Globus pallidus (tissue), 1 donor: ENCODE data around the gene LATS2.

Experiments used
- DNase-seq: peaks from one replicate; pipeline ENCODE4 v3.0.0-alpha.2; 2015; ENCODE audit warnings: low spot score

LATS2 gene

GRCh38 chr13:21061029-21061763 is at the start of gene LATS2:
Gene LATS2 (minus strand): TSS chr13:21061586. CDS start chr13:21046026, 15,560 bp downstream.
- DNase-seq = peak; percentile 86

DNA sequence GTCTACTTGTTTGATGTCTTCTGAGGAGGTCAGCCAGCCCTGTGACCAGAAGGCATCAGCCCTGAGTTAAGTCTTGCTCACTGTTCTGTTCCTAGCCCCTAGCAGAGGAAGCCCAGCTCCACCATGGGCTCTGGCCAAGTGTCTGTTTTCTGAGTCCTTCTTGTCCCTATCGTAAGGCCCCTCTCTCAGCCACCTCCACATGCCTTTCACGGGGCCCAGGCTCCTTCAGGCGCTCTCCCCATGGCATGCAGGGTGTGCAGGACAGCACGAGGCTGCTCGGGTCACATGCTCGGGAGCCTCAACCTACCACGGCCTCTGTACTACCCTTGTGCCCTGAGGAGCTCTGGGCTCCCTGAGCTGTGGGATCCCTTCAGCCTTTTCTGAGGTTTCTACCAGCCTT is 47.8 kb upstream of the LATS2 start:
- DNase-seq = no peak

GRCh38 chr13:21106089-21106488 is 44.7 kb upstream of the LATS2 start:
- DNase-seq = no peak

DNA sequence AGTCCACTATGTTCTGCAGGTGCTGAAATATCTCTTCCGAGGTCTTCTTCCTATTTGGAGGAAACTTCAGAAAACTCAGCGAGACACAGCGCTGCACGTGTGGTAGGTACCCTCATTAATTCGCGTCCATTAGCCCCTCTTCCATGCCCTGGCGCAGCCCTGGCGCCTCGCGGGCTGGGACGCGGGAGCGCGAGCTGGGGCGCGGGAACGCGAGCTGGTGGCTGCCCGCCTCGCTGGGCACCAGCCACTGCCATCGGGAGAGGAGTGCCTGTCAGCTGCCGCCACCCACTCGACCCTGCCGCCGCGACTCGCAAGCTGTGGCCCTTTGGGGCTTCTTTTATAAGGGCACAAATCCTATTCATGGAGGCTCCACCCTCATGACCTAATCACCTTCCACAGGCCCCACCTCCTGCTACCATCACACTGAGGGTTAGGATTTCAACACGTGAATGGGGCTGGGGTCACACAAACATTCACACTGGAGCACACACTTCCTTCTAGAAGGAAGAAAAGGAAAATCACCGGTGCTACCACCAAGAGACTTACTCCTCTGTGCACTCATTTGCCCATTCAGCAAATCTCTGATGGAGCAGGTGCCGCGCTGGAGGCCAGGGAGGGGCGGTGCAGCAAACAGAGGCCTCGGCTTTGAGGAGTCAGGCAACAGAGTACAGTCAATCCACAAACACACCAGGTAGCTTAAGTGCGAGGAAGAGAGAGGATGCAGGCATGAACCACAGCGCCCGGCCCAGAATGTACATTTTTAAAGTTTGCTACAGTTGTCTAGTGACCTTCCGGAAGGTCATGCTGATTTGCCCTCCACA is 43.0 kb upstream of the LATS2 start:
- no peak for DNase-seq

- no peak for DNase-seq
Observed at GRCh38 chr13:21101865-21102576, 40.6 kb upstream of the LATS2 start.

DNA sequence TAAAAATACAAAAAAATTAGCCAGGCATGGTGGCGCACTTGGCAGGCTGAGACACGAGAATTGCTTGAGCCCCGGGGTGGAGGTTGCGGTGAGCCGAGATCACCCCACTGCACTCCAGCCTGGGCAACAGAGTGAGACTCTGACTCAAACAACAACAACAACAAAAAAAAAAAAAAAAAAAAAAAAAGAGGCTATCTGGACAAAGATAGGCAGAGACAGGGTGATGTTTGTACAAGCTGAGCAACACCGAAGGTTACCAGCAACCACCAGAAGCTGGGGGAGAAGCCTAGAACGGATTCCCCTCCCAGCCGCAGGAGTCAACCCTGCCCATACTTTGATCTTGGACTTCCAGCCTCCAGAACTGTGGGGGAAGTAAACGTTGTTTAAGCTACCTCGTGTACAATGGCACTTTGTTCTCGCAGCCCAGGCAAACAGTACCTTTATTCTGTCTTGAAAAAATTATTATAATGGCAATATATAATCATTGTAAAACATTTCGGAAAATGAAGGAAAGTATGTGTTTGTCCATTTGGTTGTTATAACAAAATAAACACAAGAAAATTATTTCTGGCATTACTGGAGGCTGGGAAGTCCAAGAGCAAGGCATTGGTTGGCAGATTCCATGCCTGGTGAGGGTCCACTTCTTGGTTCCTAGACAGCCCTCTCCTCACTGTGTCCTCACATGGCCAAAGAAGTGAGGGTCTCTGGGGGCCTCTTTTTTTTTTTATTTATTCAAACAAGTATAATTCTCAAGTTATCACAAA is 39.8 kb upstream of the LATS2 start:
- no peak for DNase-seq

DNA sequence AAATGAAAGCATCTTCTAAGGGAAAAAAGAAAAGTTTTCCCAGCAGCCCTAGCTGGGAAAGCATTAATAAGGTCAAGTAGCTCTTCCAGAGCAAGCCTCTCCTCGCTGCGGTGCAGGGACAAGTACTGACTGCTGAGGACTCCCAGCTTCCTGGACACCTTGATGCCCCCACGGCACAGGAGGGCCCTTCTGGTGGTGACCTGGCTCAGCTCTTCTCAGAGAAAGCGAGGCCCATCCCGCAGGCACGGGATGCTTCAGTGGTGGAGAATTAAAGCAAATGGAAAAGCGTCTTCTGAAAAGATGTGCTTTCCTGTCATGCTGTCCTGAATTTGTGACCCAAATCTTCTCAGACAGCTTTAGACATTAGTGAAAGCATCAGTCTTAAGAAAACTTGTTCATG is 38.8 kb upstream of the LATS2 start:
- no peak for DNase-seq

GRCh38 chr13:21095311-21095710 is 33.9 kb upstream of the LATS2 start:
- no peak for DNase-seq

- no peak for DNase-seq
Observed at GRCh38 chr13:21089830-21090229, 28.4 kb upstream of the LATS2 start.

DNA sequence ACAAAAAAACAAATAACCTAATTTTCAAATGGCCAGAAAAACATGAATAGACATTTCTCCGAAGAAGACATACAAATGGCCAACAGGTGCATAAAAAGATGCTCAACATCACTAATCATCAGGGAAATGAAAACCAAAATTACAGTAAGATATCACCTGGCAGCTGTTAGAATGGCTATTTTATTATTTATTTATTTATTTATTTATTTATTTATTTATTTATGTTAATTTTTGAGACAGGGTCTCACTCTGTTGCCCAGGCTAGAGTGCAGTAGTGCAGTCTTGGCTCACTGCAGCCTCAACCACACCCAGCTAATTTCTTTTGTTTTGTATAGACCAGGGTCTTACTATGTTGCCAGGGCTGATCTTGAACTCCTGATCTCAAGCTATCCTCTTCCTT is 27.1 kb upstream of the LATS2 start:
- DNase-seq = no peak

DNA sequence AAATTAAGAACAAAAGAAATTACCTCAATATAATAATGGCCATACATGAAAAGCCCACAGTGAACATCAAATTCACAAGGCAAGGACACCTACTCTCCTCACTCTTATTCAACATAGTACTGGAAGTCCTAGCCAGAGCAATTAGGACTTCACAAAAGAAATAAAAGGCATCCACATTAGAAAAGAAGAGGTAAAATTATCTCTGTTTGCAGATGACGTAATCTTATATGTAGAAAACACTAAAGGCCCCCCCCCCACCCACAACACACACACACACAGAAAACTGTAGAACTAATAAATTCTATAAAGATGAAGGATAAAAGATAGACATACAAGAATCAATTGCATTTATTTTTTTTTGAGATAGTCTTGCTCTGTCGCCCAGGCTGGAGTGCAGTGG is 25.5 kb upstream of the LATS2 start:
- no peak for DNase-seq

- DNase-seq = no peak
Observed at GRCh38 chr13:21081926-21082325, 20.5 kb upstream of the LATS2 start.

- no peak for DNase-seq
Observed at GRCh38 chr13:21080593-21080891, 19.2 kb upstream of the LATS2 start.

DNA sequence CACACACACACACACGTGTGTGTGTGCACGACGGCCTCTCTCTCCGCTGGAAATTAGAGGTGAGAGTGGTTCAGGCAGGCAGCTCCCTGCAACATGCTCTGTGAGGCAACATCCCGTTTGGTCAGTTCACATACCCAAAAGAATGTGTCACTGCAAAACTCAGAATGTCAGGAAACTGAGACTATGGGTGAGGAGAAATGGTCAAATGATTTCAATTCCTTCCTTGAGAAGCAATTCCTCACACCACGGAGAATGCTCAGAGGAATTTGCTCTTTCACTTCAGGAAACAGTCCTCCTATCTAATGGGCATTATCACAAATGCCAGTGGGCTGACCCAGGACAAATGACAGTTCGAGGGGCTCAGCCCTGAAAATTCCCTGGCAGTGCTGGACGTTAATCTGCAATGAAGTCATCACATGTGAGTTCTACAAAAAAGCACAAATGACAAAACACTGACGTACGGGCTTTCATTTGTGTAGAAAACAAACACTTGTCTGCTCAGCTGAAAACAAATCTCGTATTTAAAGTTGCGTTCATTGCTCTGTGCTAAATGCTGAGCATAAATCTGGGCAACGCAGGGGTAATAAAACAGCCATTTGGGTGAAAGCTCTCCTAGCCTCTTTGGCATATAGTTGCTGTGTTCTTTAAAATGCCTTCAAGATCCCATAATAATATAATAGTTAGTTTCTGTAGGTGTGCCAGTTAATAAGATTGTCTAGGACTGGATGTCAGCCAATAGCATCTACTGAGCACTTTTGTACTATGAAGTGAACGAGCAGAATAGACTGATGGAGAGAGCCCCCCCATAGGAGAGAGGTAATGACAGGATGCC is 18.6 kb upstream of the LATS2 start:
- DNase-seq = no peak

DNA sequence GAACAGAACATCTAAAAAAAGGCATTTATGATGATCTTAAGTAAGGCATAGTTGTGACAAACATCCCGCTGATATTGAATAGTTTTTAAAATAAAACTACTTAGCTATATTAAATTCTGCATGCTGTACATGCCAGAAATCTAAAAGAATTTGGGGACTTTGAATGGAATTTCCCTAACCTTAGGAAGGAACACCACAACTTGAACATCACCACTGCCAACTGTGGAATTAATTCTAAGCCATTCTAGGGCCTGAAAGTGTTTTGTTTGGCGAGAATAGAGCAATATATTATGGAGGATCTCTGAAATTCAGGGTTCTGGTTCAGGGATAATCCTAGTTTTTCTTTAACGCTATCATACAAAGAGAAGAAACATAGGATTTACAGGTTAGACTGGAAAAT is 17.8 kb upstream of the LATS2 start:
- no peak for DNase-seq

- DNase-seq = no peak
Observed at GRCh38 chr13:21078501-21078900, 17.1 kb upstream of the LATS2 start.

DNA sequence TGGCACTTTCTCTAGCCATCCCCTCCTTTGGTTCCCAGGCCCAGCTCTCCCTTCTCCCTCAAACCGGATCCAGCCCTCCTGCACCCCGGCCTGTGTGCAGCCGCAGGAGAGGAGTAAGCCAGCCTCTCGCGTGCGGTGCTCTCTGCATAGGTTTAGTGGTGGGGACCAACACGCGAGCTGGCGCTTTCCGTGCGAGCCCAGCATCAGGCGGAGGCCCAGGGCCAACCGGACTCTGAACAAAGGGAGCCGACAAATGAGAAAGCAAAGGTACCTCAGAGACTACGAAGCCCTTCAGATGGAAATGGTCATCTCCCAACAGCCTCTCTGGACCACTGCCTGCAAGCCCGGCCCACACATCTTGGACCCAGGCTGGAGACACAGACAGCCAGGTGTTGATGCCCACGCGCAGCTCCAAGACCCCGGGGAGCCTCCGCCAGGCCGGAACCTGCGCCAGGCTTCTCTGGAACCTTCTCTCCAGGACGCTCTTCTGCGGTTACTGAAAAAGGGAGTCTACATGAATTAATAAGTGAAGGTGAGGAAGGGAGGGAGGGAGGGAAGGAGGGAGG is 16.5 kb upstream of the LATS2 start:
- DNase-seq = no peak

DNA sequence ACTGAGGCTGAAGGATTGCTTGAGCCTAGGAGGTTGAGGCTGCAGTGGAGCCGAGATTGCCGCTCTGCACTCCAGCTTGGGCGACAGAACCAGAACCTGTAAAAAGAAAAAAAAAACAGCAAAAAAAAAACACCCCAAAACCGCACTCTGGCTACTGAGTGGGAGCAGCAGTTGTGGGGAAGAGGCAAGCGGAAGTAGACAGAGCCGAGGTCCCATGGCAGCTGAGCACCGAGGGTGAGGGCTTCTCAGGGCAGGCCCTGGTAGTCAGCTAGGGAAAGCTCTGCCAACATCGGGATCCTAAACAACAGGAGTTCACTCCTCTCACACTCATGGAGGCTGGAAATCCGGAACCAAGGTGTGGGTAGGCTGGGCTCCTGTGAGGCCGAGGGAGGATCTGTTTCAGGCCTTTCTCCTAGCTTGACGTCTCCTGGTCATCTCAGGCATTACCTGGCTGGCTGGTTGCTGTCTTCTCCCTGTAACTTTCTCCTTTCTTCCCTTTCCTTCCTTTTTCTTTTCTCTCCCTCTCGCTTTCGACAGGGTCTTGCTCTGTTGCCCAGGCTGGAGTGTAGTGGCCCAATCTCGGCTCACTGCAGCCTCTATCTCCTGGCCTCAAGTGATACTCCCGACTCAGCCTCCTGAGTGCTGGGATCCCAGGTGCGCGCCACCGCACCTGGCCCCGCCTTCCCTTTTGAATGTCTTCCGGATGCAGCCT is 15.8 kb upstream of the LATS2 start:
- no peak for DNase-seq

DNA sequence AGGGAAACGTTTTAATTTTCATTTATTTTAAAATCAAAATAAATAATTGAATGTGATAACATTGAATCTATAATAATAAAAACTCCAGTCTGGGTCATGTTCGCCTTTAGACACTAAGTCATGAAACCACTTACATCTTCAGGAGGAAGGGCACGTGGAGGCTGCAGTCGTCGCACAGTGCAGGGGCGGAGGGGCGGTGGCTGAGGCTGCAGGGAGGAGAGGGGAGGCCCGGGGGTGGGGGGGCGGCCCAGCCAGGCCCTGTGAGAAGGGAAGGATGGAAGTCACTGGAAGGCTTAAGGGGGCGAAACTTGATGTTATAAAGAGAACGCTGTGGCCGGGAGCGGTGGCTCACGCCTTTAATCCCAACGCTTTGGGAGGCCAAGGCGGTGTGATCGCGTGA is 14.9 kb upstream of the LATS2 start:
- DNase-seq = no peak
